ENCODE measurements around the gene TBL1XR1. TPM values are rescaled to one million over a fixed set of nuclear protein-coding genes. Genes with fewer than 3 reads are reported as not detected.

TBL1XR1 gene
- total RNA-seq, 1 experiment from 2014 or later = 180 TPM

GRCh38 chr3:177181418-177181817 lies 15.9 kb downstream of the TBL1XR1 start (continued):
- no peak for TF ChIP-seq REST (IDR thresholded peaks at IDR 0.05; ENCODE audit: low read depth)
- no peak for TF ChIP-seq EZH2phosphoT487 (IDR thresholded peaks at IDR 0.05; ENCODE audit: borderline replicate concordance)

- intact Hi-C loops (cut with micrococcal nuclease) = no loop called here
- Histone ChIP-seq H3K9me3 (ENCODE audit: control insufficient read depth in 1 of 2, insufficient read depth in 1 of 2, low read depth in 1 of 2, low read length in 2 of 2) (no peaks in the 10 kb centered on the region), H3K79me2 (ENCODE audit: insufficient read depth, low read length) (peaks cover 100% of the 10 kb centered on the region), H3K4me2 (ENCODE audit: low read length) (no peak overlapping the region), H3K27me3 (ENCODE audit: insufficient read depth, low read length) (no peaks in the 10 kb centered on the region), H4K20me1 (ENCODE audit: insufficient read depth) (peaks cover 36% of the 10 kb centered on the region; the same call in 1 of the 2 replicates), H2AFZ (ENCODE audit: low read depth, low read length, poor library complexity, severe bottlenecking) (no peak overlapping the region), H3K4me3 (replicated peaks in 1 of 2; ENCODE audit: low read depth in 1 of 2, low read length in 2 of 2) (no peak overlapping the region), H3K27ac (ENCODE audit: low read depth, low read length) (no peak overlapping the region), H3K36me3 (ENCODE audit: control insufficient read depth in 1 of 2, insufficient read depth in 2 of 2, low read length in 2 of 2) (no peaks in the 10 kb centered on the region), H3K9me2 (ENCODE audit: insufficient read depth) (no peaks in the 10 kb centered on the region), H3K4me1 (ENCODE audit: control insufficient read depth in 1 of 2, insufficient read depth in 2 of 2, low read length in 2 of 2) (peaks cover 7 to 24% of the 10 kb centered on the region in 2 experiments), H3K9ac (ENCODE audit: low read length) (no peak overlapping the region)
- ChIA-PET POLR2A (no interaction called here), RAD21 (ENCODE audit: low non-redundant PET in 1 of 2, low total read pairs in 2 of 2, uncharacterized antibody in 2 of 2, unreplicated experiment in 2 of 2) (no interaction called here), CTCF (no interaction called here)
- TF ChIP-seq EZH2phosphoT487 (IDR thresholded peaks at IDR 0.05; ENCODE audit: borderline replicate concordance) (no peak), JUND (IDR thresholded peaks at IDR 0.05) (no peak), CBX3 (IDR thresholded peaks at IDR 0.05; ENCODE audit: low read depth) (no peak)
- DNase-seq (ENCODE audit: low read depth, low spot score) (no peak), ATAC-seq (no peak)
- no TSS peak for BruUV-seq (replicated peaks)
Observed at GRCh38 chr3:177180506-177180905, 16.8 kb downstream of the TBL1XR1 start.

Data from HCT116 (cell line).